ENCODE results near the gene TBKBP1.

The TBKBP1 gene

GRCh38 chr17:47649972-47650524 lies 43.9 kb upstream of the TBKBP1 start:
- no peaks in the 10 kb centered on the region for H4K20me1 ChIP-seq (ENCODE audit: insufficient read depth, low read length)
- peak overlapping the region; percentile 38; the same call in 1 of the 2 replicates for H3K4me2 ChIP-seq (ENCODE audit: low read length)
- H3K9me3 ChIP-seq (ENCODE audit: low read length) = no peaks in the 10 kb centered on the region
- peak overlapping the region; percentile 90 for H3K27ac ChIP-seq (ENCODE audit: low read depth, low read length, poor library complexity, severe bottlenecking)
- H2AFZ ChIP-seq (ENCODE audit: low read length) = no peak overlapping the region
- peaks cover 40% of the 10 kb centered on the region for H3K79me2 ChIP-seq (ENCODE audit: insufficient read depth, low read length)
- no peak for TF ChIP-seq CTCF (IDR thresholded peaks at IDR 0.05; ENCODE audit: low read length)
- no peak for TF ChIP-seq EZH2 (IDR thresholded peaks at IDR 0.05; ENCODE audit: borderline replicate concordance, low read length)
- peak overlapping the region; percentile 81 for H3K9ac ChIP-seq (ENCODE audit: low read length)
- H3K4me3 ChIP-seq (ENCODE audit: low read depth, low read length, poor library complexity, severe bottlenecking) = peak overlapping the region; percentile 78
- peaks cover 54% of the 10 kb centered on the region for H3K4me1 ChIP-seq (ENCODE audit: insufficient read depth, low read length, severe bottlenecking)
- no peaks in the 10 kb centered on the region for H3F3A ChIP-seq (ENCODE audit: insufficient read depth, low read length)
- no peaks in the 10 kb centered on the region for H3K27me3 ChIP-seq (ENCODE audit: insufficient read depth, low read length)
- H3K36me3 ChIP-seq (ENCODE audit: insufficient read depth, low read length) = peaks cover 43% of the 10 kb centered on the region
- no peaks in the 10 kb centered on the region for H3K9me2 ChIP-seq (ENCODE audit: low read depth, low read length)

GRCh38 chr17:47650525-47651522 lies 43.1 kb upstream of the TBKBP1 start:
- Histone ChIP-seq H2AFZ (ENCODE audit: low read length) (no peak overlapping the region), H3K9me2 (ENCODE audit: low read depth, low read length) (no peaks in the 10 kb centered on the region), H3K4me2 (ENCODE audit: low read length) (peak overlapping the region; percentile 81), H3K9ac (ENCODE audit: low read length) (peak overlapping the region; percentile 93), H3K9me3 (ENCODE audit: low read length) (no peaks in the 10 kb centered on the region), H3K79me2 (ENCODE audit: insufficient read depth, low read length) (peaks cover 48% of the 10 kb centered on the region), H3F3A (ENCODE audit: insufficient read depth, low read length) (no peaks in the 10 kb centered on the region), H3K4me1 (ENCODE audit: insufficient read depth, low read length, severe bottlenecking) (peaks cover 54% of the 10 kb centered on the region), H3K27me3 (ENCODE audit: insufficient read depth, low read length) (no peaks in the 10 kb centered on the region), H4K20me1 (ENCODE audit: insufficient read depth, low read length) (no peaks in the 10 kb centered on the region), H3K36me3 (ENCODE audit: insufficient read depth, low read length) (peaks cover 51% of the 10 kb centered on the region), H3K27ac (ENCODE audit: low read depth, low read length, poor library complexity, severe bottlenecking) (peak overlapping the region; percentile 61), H3K4me3 (ENCODE audit: low read depth, low read length, poor library complexity, severe bottlenecking) (peak overlapping the region; percentile 78)
- TF ChIP-seq CTCF (IDR thresholded peaks at IDR 0.05; ENCODE audit: low read length) = no peak
- no peak for TF ChIP-seq EZH2 (IDR thresholded peaks at IDR 0.05; ENCODE audit: borderline replicate concordance, low read length)

GRCh38 chr17:47651704-47652103 lies 42.3 kb upstream of the TBKBP1 start:
- TF ChIP-seq CTCF (IDR thresholded peaks at IDR 0.05; ENCODE audit: low read length) (no peak), EZH2 (IDR thresholded peaks at IDR 0.05; ENCODE audit: borderline replicate concordance, low read length) (no peak)
- Histone ChIP-seq H3K4me3 (ENCODE audit: low read depth, low read length, poor library complexity, severe bottlenecking) (peak overlapping the region; percentile 78), H3K9me2 (ENCODE audit: low read depth, low read length) (no peaks in the 10 kb centered on the region), H3K4me1 (ENCODE audit: insufficient read depth, low read length, severe bottlenecking) (peaks cover 54% of the 10 kb centered on the region), H3K9me3 (ENCODE audit: low read length) (no peaks in the 10 kb centered on the region), H3K79me2 (ENCODE audit: insufficient read depth, low read length) (peaks cover 48% of the 10 kb centered on the region), H3K36me3 (ENCODE audit: insufficient read depth, low read length) (peaks cover 60% of the 10 kb centered on the region), H3K9ac (ENCODE audit: low read length) (peak overlapping the region; percentile 93), H3K4me2 (ENCODE audit: low read length) (peak overlapping the region; percentile 81), H4K20me1 (ENCODE audit: insufficient read depth, low read length) (no peaks in the 10 kb centered on the region), H3K27me3 (ENCODE audit: insufficient read depth, low read length) (no peaks in the 10 kb centered on the region), H2AFZ (ENCODE audit: low read length) (no peak overlapping the region), H3F3A (ENCODE audit: insufficient read depth, low read length) (no peaks in the 10 kb centered on the region), H3K27ac (ENCODE audit: low read depth, low read length, poor library complexity, severe bottlenecking) (peak overlapping the region; percentile 61)

Measured in OCI-LY1 (cell line).